HG02938 (cell line): ENCODE measurements around the gene IRGC.

Experiments used
- ATAC-seq: cut with Tn5 transposase; IDR thresholded peaks from one replicate; pipeline ENCODE4 v1.9.1; 2021; ENCODE audit warnings: mild to moderate bottlenecking, moderate library complexity; ENCODE audit not compliant: unreplicated experiment

Gene IRGC

GRCh38 chr19:43721469-43722048, 5.7 kb downstream of the IRGC start:
- no peak for ATAC-seq

GRCh38 chr19:43723588-43723987, 7.7 kb downstream of the IRGC start:
- ATAC-seq: no peak

GRCh38 chr19:43724896-43725295, 9.0 kb downstream of the IRGC start:
- ATAC-seq: no peak

DNA sequence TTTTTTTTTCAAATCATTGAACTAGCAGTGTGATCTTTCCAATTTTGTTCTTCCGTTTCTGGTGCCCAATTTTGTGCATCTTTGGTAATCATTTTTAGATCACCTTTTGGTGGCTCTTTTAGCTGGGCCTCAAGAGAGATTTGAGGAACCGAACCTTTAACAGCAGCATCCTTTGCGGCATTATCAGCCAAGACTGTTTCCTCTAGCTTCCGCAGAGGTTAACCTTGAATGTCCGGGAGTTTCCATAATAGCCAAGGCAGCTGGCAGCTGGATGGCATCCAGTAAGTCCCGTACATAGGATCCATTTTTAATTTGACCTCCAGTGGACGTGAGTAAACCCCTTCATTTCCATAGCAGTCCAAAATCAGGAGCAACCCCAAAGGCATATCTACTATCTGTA, 9.6 kb downstream of the IRGC start:
- ATAC-seq: no peak

GRCh38 chr19:43726736-43727592, 11.1 kb downstream of the IRGC start:
- no peak for ATAC-seq

DNA sequence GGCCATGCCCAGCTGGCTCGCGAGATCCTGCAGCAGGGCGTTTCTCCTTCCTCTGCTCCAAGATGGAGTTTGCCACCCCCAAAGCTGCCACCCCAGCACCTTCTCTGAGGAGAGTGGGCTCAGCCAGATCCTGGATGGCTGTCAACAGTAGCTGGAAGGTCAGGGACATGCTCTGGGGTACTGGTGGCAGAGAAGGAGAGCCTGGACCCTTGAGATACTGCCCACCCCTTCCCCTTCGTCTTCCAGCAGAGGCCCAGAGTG, 11.6 kb downstream of the IRGC start:
- no peak for ATAC-seq

- no peak for ATAC-seq
Measured at GRCh38 chr19:43729919-43730318, 14.0 kb downstream of the IRGC start.

DNA sequence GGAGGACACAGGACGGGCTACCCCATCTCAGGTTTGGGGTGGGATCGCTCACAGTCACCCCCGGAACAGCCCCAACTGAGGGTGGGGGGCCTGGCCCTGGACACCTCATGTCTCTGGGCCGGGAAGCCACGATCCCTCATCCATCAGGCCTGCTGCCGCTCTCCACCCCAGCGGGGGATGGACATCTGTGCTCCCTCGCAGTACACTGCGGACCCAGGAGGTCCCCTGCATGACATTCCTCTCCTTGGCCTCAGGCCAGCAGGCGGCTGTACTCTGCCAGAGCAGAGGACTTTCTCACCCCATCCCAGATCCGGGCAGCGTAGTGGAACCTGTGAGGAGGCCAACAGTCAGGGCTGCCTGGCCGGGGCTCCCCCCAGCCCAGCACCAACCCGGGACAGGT, 15.5 kb downstream of the IRGC start:
- ATAC-seq: no peak

DNA sequence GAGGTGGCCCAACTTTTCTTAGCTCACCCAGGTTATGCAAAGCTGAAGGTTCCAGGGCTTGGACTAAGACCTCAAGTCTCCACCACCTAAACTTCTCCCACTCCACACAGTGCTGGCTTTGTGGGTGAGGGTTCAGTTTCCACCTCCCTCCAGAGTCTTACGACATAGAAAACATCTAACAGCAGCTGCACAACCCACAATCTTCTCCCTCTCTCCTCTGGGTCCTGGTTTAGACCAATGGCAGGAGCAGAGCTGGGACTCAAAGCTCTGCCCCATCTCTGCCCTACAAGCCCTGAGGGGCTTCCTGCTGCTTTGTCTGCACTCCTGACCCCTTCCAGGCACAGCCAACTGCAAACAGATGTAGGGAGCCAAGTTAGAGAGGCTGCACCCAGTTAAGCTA, 16.0 kb downstream of the IRGC start:
- ATAC-seq: no peak

GRCh38 chr19:43735013-43735412, 19.1 kb downstream of the IRGC start:
- no peak for ATAC-seq

- no peak for ATAC-seq
Measured at GRCh38 chr19:43735957-43736356, 20.1 kb downstream of the IRGC start.

DNA sequence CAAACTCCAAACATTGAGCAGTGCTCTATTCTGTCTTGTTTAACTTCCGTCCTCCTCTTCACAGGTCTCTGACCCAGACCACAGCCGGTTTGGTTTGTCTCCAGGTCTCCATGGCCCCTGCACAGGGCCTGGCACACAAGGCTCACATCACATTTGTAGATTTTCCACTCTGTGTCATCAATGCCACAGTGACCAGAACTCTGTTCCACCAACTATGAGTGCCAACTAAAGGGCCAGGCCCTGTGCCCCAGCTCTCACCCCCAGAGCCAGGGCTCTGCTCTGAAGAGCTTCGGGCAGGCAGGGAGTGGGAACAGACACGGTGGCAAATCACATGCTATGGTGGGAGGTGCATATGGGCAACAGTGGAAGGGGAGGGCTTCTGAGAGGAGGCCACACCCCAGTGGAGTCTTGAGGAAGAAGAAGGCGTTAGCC, 22.9 kb downstream of the IRGC start:
- ATAC-seq: no peak

DNA sequence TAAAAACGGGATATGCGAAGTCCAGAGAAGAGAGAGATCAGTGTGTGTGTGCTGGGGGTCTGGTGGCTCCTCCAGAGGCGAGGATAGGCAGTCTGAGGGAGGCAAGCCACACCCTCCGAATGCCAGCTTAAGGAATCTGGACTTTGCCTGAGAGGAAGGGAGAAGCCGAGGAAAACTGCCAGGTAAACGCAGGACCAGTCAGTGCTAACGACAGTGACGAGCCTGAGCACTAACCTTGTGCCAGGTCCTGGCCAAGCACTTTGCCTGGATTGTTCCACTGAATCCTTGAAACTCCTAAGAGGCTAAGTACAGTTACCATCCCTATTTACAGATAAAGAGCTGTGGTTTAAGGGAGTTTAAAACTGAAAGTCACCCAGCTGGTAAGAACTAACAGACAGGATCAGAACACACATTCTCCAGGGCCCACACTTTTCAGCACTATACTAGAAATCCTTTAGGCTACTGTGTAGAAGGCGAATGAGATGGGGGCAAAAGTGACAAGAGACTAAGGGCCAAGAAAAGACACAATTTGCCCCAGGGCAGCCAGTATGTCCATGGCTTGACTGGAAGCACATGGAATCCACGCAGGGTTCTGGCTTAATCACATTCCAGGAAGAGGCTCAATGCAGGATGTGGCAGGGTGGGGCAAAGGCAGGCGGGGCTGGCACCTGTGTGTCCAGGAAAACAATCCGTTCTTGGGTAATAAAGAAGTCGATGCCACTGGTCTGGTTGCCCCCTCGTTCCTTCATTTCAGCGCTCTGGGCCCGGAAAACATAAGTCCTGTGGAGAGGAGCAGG, 23.8 kb downstream of the IRGC start:
- no peak for ATAC-seq

GRCh38 chr19:43741075-43741825, 25.4 kb downstream of the IRGC start:
- no peak for ATAC-seq

- ATAC-seq: no peak
Measured at GRCh38 chr19:43743059-43743458, 27.2 kb downstream of the IRGC start.

DNA sequence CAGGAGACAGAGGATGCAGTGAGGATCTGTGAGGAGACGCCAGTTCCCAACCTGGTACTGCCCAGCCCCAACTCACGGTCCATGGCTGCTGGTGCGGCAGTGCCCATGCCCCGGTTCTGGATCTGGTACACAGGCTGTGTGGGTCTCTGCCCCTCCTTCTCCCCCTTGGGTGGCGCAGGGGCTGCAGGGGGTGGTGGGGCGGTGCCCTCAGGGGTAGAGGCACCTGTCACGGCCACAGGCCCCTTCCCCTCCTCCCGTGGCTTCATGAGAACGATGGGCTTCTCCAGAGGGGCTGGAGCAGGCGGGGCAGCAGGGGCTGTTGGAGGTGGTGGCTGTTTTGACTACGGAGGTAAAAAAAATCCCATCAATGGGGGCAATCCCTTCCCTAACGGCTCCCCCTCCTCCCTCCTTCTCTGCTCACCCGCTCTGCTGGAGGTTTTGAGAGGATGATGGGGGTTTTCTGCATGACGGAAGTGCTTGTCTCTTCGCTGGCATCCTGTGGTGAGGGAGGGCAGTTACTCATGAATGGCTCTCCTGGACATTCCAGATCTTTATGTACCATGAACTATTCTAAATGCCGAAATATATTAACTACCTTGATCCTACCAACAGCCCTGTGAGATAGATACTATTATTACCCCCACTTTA, 31.8 kb downstream of the IRGC start:
- no peak for ATAC-seq

- no peak for ATAC-seq
Measured at GRCh38 chr19:43748205-43748594, 32.3 kb downstream of the IRGC start.

- ATAC-seq: no peak
Measured at GRCh38 chr19:43748685-43749084, 32.8 kb downstream of the IRGC start.

- ATAC-seq: no peak
Measured at GRCh38 chr19:43749152-43749551, 33.3 kb downstream of the IRGC start.

- no peak for ATAC-seq
Measured at GRCh38 chr19:43749898-43750297, 34.0 kb downstream of the IRGC start.
